ENCODE measurements around the gene AHR.
A peak's percentile ranks its signal among the peaks of the same experiment; 100 is the strongest.
"Not testable (repeated sequence)": the region's sequence is repeated elsewhere in the genome, so short reads cannot be mapped to it uniquely, and the experiment has no call there.

Gene AHR

GRCh38 chr7:17340655-17341054, 42.2 kb downstream of the AHR start:
- no peak for DNase-seq

GRCh38 chr7:17342756-17343155, 44.3 kb downstream of the AHR start:
- no peak for DNase-seq

- no peak for DNase-seq
Measured at GRCh38 chr7:17347401-17347800, 48.9 kb downstream of the AHR start.

- not testable (repeated sequence) for DNase-seq
Measured at GRCh38 chr7:17348932-17349331, 50.5 kb downstream of the AHR start.

GRCh38 chr7:17350321-17350720, 51.9 kb downstream of the AHR start:
- not testable (repeated sequence) for DNase-seq

- not testable (repeated sequence) for DNase-seq
Measured at GRCh38 chr7:17353650-17354419, 55.4 kb downstream of the AHR start.

DNA sequence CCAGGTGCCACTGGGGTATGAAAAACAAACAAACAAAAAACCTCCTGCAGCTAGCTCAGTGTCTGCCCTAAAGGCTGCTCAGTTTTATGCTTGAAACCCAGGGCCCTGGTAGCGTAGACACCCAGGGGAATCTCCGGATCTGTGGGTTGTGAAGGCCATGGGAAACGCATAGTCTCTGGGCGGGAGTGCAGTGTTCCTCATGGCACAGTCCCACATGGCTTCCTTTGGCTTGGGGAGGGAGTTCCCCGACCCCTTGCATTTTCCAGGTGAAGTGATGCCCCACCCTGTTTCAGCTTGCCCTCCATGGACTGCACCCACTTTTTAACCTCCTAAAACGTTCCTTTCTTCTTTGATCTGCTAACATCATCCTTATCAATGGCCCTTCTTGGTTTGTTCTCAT, 56.0 kb downstream of the AHR start:
- DNase-seq: no peak

DNA sequence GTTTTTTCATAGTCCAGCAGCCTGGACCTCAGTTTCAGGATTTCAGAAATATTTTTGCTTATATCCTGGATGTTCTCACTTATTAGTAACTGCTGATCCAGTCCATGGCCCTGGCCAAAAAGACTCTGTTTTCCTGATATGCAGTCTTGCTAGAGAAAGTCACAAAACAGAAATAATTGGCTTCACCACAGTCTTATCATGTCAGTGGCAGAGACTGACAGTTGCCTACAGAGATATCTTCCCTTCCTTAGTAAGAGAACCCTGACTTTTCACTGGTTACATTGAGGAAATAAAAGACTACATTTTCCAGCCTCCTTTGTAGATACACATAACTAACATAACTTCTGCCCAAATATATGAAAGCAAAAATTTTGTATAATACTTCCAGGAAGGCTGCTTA, 56.6 kb downstream of the AHR start:
- DNase-seq: no peak

- no peak for DNase-seq
Measured at GRCh38 chr7:17357952-17358351, 59.5 kb downstream of the AHR start.

GRCh38 chr7:17359610-17360009, 61.2 kb downstream of the AHR start:
- DNase-seq: no peak

DNA sequence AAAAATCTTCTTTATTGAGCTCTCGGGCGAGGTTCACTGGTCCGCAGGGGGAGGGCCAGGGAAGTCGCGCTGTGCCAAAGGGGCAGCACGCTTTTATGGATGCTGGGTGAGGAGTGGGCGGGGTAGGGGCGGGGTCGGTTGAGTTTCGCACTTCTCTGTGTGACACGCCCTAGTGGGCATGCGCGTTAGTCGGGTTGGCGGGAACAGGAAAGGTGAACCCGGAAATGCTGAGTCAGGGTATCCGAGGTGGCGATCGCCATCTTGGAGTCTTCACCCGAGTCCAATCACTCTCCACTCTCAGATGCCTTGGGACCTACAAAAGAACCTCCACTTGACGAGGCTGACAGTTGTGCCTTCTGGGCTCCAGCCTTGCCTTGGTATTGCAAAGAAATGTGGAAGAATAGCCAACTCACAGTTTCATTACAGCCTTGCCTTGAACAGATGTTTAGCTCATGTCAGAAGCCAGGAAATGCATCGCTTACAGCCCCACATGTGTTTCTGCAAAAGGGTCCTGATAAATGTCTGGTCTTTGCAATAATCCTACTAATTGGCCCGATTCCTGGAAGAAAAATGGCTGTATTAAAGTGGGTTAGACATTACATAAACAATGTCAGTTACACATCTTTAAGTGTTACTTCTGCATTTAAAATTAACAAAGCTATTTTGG, 64.1 kb downstream of the AHR start:
- DNase-seq: no peak

DNA sequence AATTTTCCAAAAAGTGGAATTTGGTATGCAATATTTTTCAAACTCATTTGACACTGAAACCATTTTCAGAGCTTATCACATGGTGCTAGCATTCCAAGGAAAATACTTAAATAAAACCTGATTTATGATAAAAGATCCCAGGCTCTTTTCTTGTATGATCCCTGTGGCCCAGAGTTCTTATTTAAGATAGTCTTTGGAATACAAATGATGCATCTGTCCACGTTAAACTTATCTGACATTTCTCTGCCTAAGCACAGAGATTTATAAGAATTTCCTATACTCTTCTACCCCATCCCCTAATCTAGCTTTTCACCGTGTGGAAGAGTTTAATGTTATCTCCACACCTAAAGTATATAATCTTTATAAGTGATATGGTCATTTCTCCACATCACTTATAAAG, 66.2 kb downstream of the AHR start:
- DNase-seq: no peak

- no peak for DNase-seq
Measured at GRCh38 chr7:17365775-17366174, 67.3 kb downstream of the AHR start.

- DNase-seq: no peak
Measured at GRCh38 chr7:17367502-17367901, 69.0 kb downstream of the AHR start.

DNA sequence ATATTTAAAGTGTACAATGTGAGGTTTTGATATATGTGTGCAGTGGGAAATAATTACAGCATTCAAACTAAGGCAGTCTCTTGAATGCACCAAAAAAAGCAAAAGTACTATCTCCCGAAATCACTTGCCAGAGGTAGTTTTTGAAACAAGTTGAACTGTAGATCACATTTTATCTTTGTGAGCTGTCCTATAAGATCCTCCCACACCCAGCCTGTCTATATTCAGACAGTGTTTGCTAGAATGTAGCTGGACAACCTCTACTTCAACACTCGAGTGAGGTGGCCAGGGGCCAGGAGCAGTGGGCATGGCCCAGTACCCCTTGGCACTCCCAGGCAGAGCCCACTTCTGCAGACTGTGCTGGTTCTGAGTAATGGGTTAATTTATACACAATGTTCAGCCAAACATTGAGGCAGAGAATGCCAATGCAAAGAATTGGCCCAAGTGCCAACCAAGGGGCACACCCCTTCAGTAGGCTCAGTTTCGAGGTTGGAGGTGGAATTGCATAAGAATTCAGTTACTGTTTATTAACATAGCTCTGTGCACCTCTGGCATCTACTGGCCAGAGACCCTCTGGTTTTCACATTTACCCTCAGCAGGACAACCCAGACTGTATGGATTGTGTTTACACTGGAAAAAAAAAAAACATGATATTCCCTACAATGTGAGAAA, 70.5 kb downstream of the AHR start:
- DNase-seq: no peak

DNA sequence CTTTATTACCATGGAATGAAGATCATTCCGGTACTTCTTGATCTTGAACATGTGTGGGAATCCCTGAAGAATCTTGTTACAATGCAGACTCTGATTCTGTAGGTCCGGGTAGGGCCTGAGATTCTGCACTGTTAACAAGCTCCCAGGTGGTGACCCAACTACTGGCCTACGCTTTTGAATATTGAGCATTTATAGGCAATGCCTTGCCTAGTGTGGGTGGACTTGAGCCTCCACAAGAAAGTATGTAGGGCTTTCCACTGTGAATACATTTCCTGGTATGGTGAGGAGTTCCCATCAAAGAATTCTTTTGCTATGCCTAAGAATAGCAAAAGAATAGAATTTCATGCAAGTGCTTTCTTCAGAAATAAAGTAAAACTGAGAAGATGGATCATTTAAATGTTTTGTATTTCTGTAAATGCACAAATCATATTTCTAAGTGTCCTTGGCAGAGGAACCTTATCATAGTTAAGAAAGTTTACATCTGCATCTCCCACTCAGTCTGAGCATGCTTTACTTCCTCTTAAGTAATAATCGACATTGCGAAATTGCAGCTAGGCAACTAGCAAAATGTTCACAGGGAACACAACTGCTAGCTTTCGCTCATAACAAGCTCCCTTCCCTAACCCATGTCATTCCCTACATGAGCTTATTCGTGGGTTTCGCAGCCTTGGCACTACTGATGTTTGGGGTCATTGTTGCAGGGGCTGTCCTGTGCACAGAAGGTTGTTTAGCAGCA, 71.4 kb downstream of the AHR start:
- peak; percentile 96 to 98 for DNase-seq

GRCh38 chr7:17370901-17371585, 72.6 kb downstream of the AHR start:
- DNase-seq: no peak

GRCh38 chr7:17371671-17372524, 73.4 kb downstream of the AHR start:
- peak; percentile 57 to 80 for DNase-seq

- DNase-seq: no peak
Measured at GRCh38 chr7:17374157-17374556, 75.7 kb downstream of the AHR start.

- DNase-seq: no peak
Measured at GRCh38 chr7:17374654-17375053, 76.2 kb downstream of the AHR start.

GRCh38 chr7:17376595-17376994, 78.1 kb downstream of the AHR start:
- no peak for DNase-seq

All from inflammatory macrophage treated with lipopolysaccharide for 1 hour (primary cell).